Sigmoid colon (tissue), 4 donors: ENCODE data around the gene RUSF1.

Experiments used
- CTCF ChIP-seq, 4 experiments: fragments of 450-650 bp in 3 of 4; fragments of 200-600 bp in 1 of 4; IDR thresholded peaks; one replicate each; pipeline ENCODE4 v1.5.1; 2016 to 2019; ENCODE audit warnings: antibody characterized with exemption in 4 of 4, mild to moderate bottlenecking in 3 of 4, moderate library complexity in 2 of 4
- POLR2A ChIP-seq, 2 donors: fragments of 450-650 bp; IDR thresholded peaks; one replicate each; pipeline ENCODE4 v1.6.1; 2016; ENCODE audit warnings: antibody characterized with exemption in 2 of 2, mild to moderate bottlenecking in 2 of 2, moderate library complexity in 2 of 2
- POLR2AphosphoS5 ChIP-seq, 4 donors: sonication (generic); formaldehyde crosslinking; IDR thresholded peaks; one replicate each; pipeline ENCODE4 v1.6.1; 2017; ENCODE audit warnings: antibody characterized with exemption in 4 of 4

GRCh38 chr16:31487720-31488467, 20.3 kb downstream of the RUSF1 start:
- TF ChIP-seq CTCF (IDR thresholded peaks at IDR 0.05) (no peak), POLR2AphosphoS5 (IDR thresholded peaks at IDR 0.05) (no peak), POLR2A (IDR thresholded peaks at IDR 0.05) (no peak)
